IMR-90 (cell line): ENCODE measurements around the gene RABGEF1. TPM values are rescaled to one million over a fixed set of nuclear protein-coding genes. Genes with fewer than 3 reads are reported as not detected.

ENCODE experiments used
- ATAC-seq: fragments of 200-7000 bp; cut with Tn5 transposase; 2 replicates; pipeline ENCODE4 v1.9.1; 2020; ENCODE audit warnings: low read depth, mild to moderate bottlenecking, moderate library complexity
- BruUV-seq: library from RNA; stranded (reverse); fragments of 400-500 nt; replicated peaks from 2 replicates; lab custom pipeline; 2021; lab: Mats Ljungman, UMichigan
- CTCF ChIA-PET: fragments of 300-600 bp; formaldehyde crosslinking; extraction: SDS; loops from one replicate; lab custom pipeline; 2021; ENCODE audit warnings: antibody characterized with exemption; lab: Yijun Ruan, JAX
- POLR2A ChIA-PET: fragments of 300-600 bp; sonication (Branson Sonifier 250); formaldehyde crosslinking; loops from one replicate; lab custom pipeline; 2022; ENCODE audit warnings: antibody characterized with exemption; ENCODE audit not compliant: unreplicated experiment; lab: Charles Lee
- DNase-seq: peaks from one replicate; pipeline ENCODE4 v3.0.0; 2013
- H2AFZ ChIP-seq: replicated peaks from 2 replicates; pipeline ENCODE3; 2013; ENCODE audit warnings: low read length, mild to moderate bottlenecking; ENCODE audit not compliant: poor library complexity
- H2AK5ac ChIP-seq: 2 replicates; pipeline ENCODE4 v1.6.1; 2013; ENCODE audit warnings: low read depth, low read length, inconsistent platforms
- H2AK9ac ChIP-seq: replicated peaks from 2 replicates; pipeline ENCODE3; 2013; ENCODE audit warnings: mild to moderate bottlenecking, low read depth, low read length, moderate library complexity; ENCODE audit not compliant: poor library complexity
- H2BK120ac ChIP-seq: 2 replicates; pipeline ENCODE4 v1.6.1; 2013; ENCODE audit warnings: low read depth, low read length, inconsistent platforms
- H2BK15ac ChIP-seq: 3 replicates; pipeline ENCODE4 v1.6.1; 2013; ENCODE audit warnings: low read depth, low read length, inconsistent platforms
- H2BK20ac ChIP-seq: 2 replicates; pipeline ENCODE4 v1.6.1; 2013; ENCODE audit warnings: low read depth, mild to moderate bottlenecking, inconsistent platforms, low read length, moderate library complexity
- H2BK5ac ChIP-seq: 2 replicates; pipeline ENCODE4 v1.6.1; 2013; ENCODE audit warnings: mild to moderate bottlenecking, low read depth, low read length, inconsistent platforms; ENCODE audit not compliant: poor library complexity, severe bottlenecking
- H3K14ac ChIP-seq: replicated peaks from 2 replicates; pipeline ENCODE4 v1.6.1; 2013; ENCODE audit warnings: low read depth, low read length, inconsistent platforms
- H3K18ac ChIP-seq: 2 replicates; pipeline ENCODE4 v1.6.1; 2013; ENCODE audit warnings: low read depth, low read length, control low read depth
- H3K23ac ChIP-seq: 2 replicates; pipeline ENCODE4 v1.6.1; 2013; ENCODE audit warnings: low read depth, low read length, inconsistent platforms
- H3K27ac ChIP-seq: 2 replicates; pipeline ENCODE4 v1.5.1; 2013; ENCODE audit warnings: mild to moderate bottlenecking, control low read depth, low read length; ENCODE audit not compliant: insufficient read depth
- H3K27me3 ChIP-seq: 2 replicates; pipeline ENCODE4 v1.6.1; 2013; ENCODE audit warnings: low read length; ENCODE audit not compliant: control insufficient read depth, insufficient read depth
- H3K36me3 ChIP-seq: 2 replicates; pipeline ENCODE4 v1.6.1; 2013; ENCODE audit warnings: low read length, mixed read lengths; ENCODE audit not compliant: control insufficient read depth, insufficient read depth
- H3K4ac ChIP-seq: 2 replicates; pipeline ENCODE4 v1.6.1; 2013; ENCODE audit warnings: low read depth, low read length, inconsistent platforms
- H3K4me1 ChIP-seq: 2 replicates; pipeline ENCODE4 v1.6.1; 2013; ENCODE audit warnings: low read length, mixed read lengths; ENCODE audit not compliant: control insufficient read depth, insufficient read depth
- H3K4me2 ChIP-seq: 2 replicates; pipeline ENCODE4 v1.6.1; 2013; ENCODE audit warnings: low read depth, mild to moderate bottlenecking, control low read depth, low read length, moderate library complexity
- H3K4me3 ChIP-seq: 2 replicates; pipeline ENCODE4 v1.5.1; 2013; ENCODE audit warnings: low read depth, mild to moderate bottlenecking, control low read depth, low read length, moderate library complexity; ENCODE audit not compliant: insufficient read depth
- H3K56ac ChIP-seq: 2 replicates; pipeline ENCODE4 v1.6.1; 2013; ENCODE audit warnings: low read length, inconsistent platforms; ENCODE audit not compliant: insufficient read depth; ENCODE audit errors: extremely low read depth
- H3K79me1 ChIP-seq, 2 experiments: 2 replicates each; pipeline ENCODE4 v1.6.1; 2013; ENCODE audit warnings: low read length in 2 of 2, inconsistent platforms in 1 of 2, low read depth in 1 of 2
- H3K9ac ChIP-seq: 2 replicates; pipeline ENCODE4 v1.6.1; 2013; ENCODE audit warnings: low read depth, low read length, control low read depth
- H3K9me1 ChIP-seq: 2 replicates; pipeline ENCODE4 v1.6.1; 2013; ENCODE audit warnings: low read length, inconsistent platforms; ENCODE audit not compliant: insufficient read depth
- H3K9me3 ChIP-seq: 2 replicates; pipeline ENCODE4 v1.6.1; 2013; ENCODE audit warnings: low read length; ENCODE audit not compliant: control insufficient read depth, insufficient read depth
- H4K20me1 ChIP-seq: 2 replicates; pipeline ENCODE4 v1.6.1; 2013; ENCODE audit warnings: low read length, inconsistent platforms; ENCODE audit not compliant: insufficient read depth
- H4K5ac ChIP-seq: 2 replicates; pipeline ENCODE4 v1.6.1; 2013; ENCODE audit warnings: mild to moderate bottlenecking, low read depth, low read length, control low read depth
- H4K8ac ChIP-seq, 2 experiments: 2 replicates each; pipeline ENCODE4 v1.6.1; 2013; ENCODE audit warnings: low read depth in 2 of 2, low read length in 2 of 2, control low read depth in 1 of 2, inconsistent platforms in 1 of 2
- H4K91ac ChIP-seq: 2 replicates; pipeline ENCODE4 v1.6.1; 2013; ENCODE audit warnings: low read depth, low read length, inconsistent platforms; ENCODE audit not compliant: insufficient read depth
- BHLHE40 ChIP-seq: fragments of 150-350 bp; IDR thresholded peaks from 2 replicates; pipeline ENCODE4 v1.6.1; 2016; ENCODE audit warnings: mild to moderate bottlenecking, low read depth, low read length
- CEBPB ChIP-seq: IDR thresholded peaks from 2 replicates; pipeline ENCODE4 v1.6.1; 2012; ENCODE audit warnings: low read depth, low read length, improper control_type of control experiment
- CHD1 ChIP-seq: IDR thresholded peaks from 2 replicates; pipeline ENCODE4 v1.6.1; 2012; ENCODE audit warnings: low read depth, low read length, improper control_type of control experiment
- MAZ ChIP-seq: IDR thresholded peaks from 2 replicates; pipeline ENCODE4 v1.6.1; 2012; ENCODE audit warnings: low read depth, mild to moderate bottlenecking, low read length, improper control_type of control experiment, moderate library complexity, borderline replicate concordance
- MXI1 ChIP-seq: IDR thresholded peaks from 2 replicates; pipeline ENCODE4 v1.6.1; 2012; ENCODE audit warnings: low read depth, mild to moderate bottlenecking, low read length, moderate library complexity, borderline replicate concordance
- POLR2A ChIP-seq: IDR thresholded peaks from 2 replicates; pipeline ENCODE4 v1.6.1; 2012; ENCODE audit warnings: mild to moderate bottlenecking, low read depth, low read length
- RAD21 ChIP-seq: IDR thresholded peaks from 2 replicates; pipeline ENCODE4 v1.6.1; 2012; ENCODE audit warnings: low read length, improper control_type of control experiment
- RCOR1 ChIP-seq: IDR thresholded peaks from 2 replicates; pipeline ENCODE4 v1.6.1; 2012; ENCODE audit warnings: mild to moderate bottlenecking, low read length, improper control_type of control experiment; ENCODE audit not compliant: insufficient replicate concordance
- WGBS, 2 experiments: methylation state at CpG; one replicate each; pipeline versions ENCODE4 v1.1.5 to v1.1.7; 2013; ENCODE audit warnings: missing lambda C conversion rate in 2 of 2; ENCODE audit not compliant: insufficient read length in 1 of 2; ENCODE audit errors: extremely low coverage in 2 of 2; 5-methylcytosine and 5-hydroxymethylcytosine counted together
- dilution Hi-C: fragments of 300-500 bp; cut with HindIII; formaldehyde crosslinking; loops from one replicate; pipeline ENCODE4 v1.14.3; 2018; ENCODE audit warnings: low sequenced_read_pairs; ENCODE audit not compliant: unreplicated experiment
- in situ Hi-C: fragments of 300-500 bp; cut with MboI; formaldehyde crosslinking; loops from 3 replicates; pipeline ENCODE4 v1.14.3; 2019; ENCODE audit warnings: low sequenced_read_pairs, inconsistent platforms, mixed read lengths
- intact Hi-C: fragments of 100-400 bp; cut with micrococcal nuclease; formaldehyde crosslinking; loops from 2 replicates; pipeline ENCODE4 v1.10.0; 2022
- polyA plus RNA-seq, 3 experiments: library from polyadenylated mRNA; depleted of rRNA; stranded (reverse); fragments of >200 nt; gene quantifications; 2 replicates each; pipeline ENCODE4 v1.2.3, GENCODE V29; 2012; ENCODE audit warnings: low replicate concordance in 1 of 3
- total RNA-seq: library from RNA; depleted of rRNA; stranded (reverse); fragments of >200 nt; gene quantifications from 2 replicates; pipeline ENCODE4 v1.2.3, GENCODE V29; 2012
- TF ChIP-seq, protein P1 (sequence below): conservative IDR thresholded peaks from 2 replicates; pipeline ENCODE4 v1.5.1; 2012; ENCODE audit warnings: mild to moderate bottlenecking, low read depth, low read length, improper control_type of control experiment
- TF ChIP-seq, protein P2 (sequence below): fragments of 150-350 bp; IDR thresholded peaks from 2 replicates; pipeline ENCODE4 v1.6.1; 2017; ENCODE audit warnings: mild to moderate bottlenecking, antibody characterized with exemption, low read length, low read depth
- TF ChIP-seq, protein P3 (sequence below): fragments of 150-350 bp; IDR thresholded peaks from 2 replicates; pipeline ENCODE4 v1.6.1; 2016; ENCODE audit warnings: low read depth, mild to moderate bottlenecking, low read length, moderate library complexity, borderline replicate concordance

Gene RABGEF1
- total and polyA plus RNA-seq, 2 of the 4 experiments (the other 2 are of a cell fraction), result 34.9 to 56.6 TPM

GRCh38 chr7:66732439-66732838 lies 8.1 kb upstream of the RABGEF1 start:
- intact Hi-C loops (no loop called here), dilution Hi-C loops (no loop called here), in situ Hi-C loops (no loop called here)
- Histone ChIP-seq H4K91ac (no peak overlapping the region), H4K20me1 (peaks cover under 1% of the 10 kb centered on the region; the same call in 1 of the 2 replicates), H2BK15ac (no peak overlapping the region), H3K56ac (no peak overlapping the region), H3K23ac (no peak overlapping the region), H3K9me3 (peaks cover 8% of the 10 kb centered on the region), H4K8ac (no peak overlapping the region), H3K27ac (no peak overlapping the region), H2AK5ac (no peak overlapping the region), H3K4me3 (no peak overlapping the region), H3K9me1 (peaks cover 18% of the 10 kb centered on the region), H3K14ac (no peak overlapping the region), H2AK9ac (no peak overlapping the region), H3K27me3 (no peaks in the 10 kb centered on the region), H3K18ac (no peak overlapping the region), H4K5ac (no peak overlapping the region), H3K36me3 (peaks cover 9% of the 10 kb centered on the region), H3K4me2 (no peak overlapping the region), H3K79me1 (peaks cover 14 to 45% of the 10 kb centered on the region in 2 experiments; a peak in 2 of 4 replicates), H2BK120ac (no peak overlapping the region), H3K4me1 (no peaks in the 10 kb centered on the region), H2AFZ (no peak overlapping the region), H3K9ac (no peak overlapping the region), H3K4ac (no peak overlapping the region), H2BK5ac (no peak overlapping the region), H2BK20ac (no peak overlapping the region)
- BruUV-seq, result no TSS peak
- no peak for DNase-seq
- ChIA-PET CTCF (no interaction called here), POLR2A (no interaction called here)
- TF ChIP-seq, protein P1, sequence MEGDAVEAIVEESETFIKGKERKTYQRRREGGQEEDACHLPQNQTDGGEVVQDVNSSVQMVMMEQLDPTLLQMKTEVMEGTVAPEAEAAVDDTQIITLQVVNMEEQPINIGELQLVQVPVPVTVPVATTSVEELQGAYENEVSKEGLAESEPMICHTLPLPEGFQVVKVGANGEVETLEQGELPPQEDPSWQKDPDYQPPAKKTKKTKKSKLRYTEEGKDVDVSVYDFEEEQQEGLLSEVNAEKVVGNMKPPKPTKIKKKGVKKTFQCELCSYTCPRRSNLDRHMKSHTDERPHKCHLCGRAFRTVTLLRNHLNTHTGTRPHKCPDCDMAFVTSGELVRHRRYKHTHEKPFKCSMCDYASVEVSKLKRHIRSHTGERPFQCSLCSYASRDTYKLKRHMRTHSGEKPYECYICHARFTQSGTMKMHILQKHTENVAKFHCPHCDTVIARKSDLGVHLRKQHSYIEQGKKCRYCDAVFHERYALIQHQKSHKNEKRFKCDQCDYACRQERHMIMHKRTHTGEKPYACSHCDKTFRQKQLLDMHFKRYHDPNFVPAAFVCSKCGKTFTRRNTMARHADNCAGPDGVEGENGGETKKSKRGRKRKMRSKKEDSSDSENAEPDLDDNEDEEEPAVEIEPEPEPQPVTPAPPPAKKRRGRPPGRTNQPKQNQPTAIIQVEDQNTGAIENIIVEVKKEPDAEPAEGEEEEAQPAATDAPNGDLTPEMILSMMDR, result no peak
- TF ChIP-seq, protein P2, sequence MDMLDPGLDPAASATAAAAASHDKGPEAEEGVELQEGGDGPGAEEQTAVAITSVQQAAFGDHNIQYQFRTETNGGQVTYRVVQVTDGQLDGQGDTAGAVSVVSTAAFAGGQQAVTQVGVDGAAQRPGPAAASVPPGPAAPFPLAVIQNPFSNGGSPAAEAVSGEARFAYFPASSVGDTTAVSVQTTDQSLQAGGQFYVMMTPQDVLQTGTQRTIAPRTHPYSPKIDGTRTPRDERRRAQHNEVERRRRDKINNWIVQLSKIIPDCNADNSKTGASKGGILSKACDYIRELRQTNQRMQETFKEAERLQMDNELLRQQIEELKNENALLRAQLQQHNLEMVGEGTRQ, result no peak
- TF ChIP-seq RAD21 (no peak), BHLHE40 (no peak), MXI1 (no peak), POLR2A (no peak), CEBPB (no peak), RCOR1 (no peak), CHD1 (no peak), MAZ (no peak)
- TF ChIP-seq, protein P3, sequence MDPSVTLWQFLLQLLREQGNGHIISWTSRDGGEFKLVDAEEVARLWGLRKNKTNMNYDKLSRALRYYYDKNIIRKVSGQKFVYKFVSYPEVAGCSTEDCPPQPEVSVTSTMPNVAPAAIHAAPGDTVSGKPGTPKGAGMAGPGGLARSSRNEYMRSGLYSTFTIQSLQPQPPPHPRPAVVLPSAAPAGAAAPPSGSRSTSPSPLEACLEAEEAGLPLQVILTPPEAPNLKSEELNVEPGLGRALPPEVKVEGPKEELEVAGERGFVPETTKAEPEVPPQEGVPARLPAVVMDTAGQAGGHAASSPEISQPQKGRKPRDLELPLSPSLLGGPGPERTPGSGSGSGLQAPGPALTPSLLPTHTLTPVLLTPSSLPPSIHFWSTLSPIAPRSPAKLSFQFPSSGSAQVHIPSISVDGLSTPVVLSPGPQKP, result no peak
- 96% methylated on average over 9 of the region's 9 CpGs; no CpG with 5 or more reads in 1 of the 2 experiments for WGBS, 2 experiments
- ATAC-seq, result no peak
